Breast epithelium (tissue), 3 donors: Measurements from ENCODE around the gene TBX5.

Experiments used
- POLR2A ChIP-seq: fragments of 450-650 bp; IDR thresholded peaks from one replicate; pipeline ENCODE4 v1.6.1; 2016; ENCODE audit warnings: antibody characterized with exemption, mild to moderate bottlenecking, moderate library complexity
- POLR2AphosphoS5 ChIP-seq, 3 donors: sonication (generic); formaldehyde crosslinking; IDR thresholded peaks; one replicate each; pipeline ENCODE4 v1.6.1; 2017; ENCODE audit warnings: antibody characterized with exemption in 3 of 3

DNA sequence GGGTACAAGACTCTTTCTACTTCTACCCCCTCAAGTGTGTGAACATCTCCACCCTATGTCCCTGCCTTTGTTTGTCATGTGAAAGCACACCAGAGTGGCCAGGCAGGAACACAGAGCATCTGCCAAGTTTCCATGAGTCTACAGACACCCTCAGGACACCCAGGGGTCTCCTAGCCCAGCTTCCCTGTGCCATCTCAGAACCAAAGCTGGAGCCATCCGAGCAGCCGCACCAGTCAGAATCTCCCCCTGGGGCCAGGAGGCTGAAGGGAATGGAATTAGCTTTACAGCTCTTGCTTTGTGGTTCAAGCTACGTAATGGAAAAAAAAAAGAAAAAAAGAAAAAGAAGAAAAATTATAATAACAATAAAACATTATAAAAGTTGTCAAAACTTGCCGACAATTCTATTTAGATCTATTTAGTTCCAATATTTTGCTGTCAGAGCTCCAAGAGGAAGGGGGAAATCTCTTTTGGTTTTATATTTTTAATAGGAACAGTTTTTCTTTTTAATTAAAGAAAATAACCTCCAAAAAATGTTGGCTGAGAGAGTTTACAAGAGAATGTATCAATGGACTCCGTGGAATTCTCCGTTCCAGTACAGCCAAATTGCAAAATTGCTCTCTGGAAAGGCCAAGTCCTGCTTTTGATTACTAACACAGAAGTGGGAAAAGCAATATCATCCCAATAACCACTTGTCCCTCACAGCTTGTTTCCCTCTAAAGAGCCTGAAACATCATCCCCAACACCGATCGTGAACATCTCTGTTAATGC lies 37.1 kb downstream of the TBX5 start:
- TF ChIP-seq POLR2AphosphoS5 (IDR thresholded peaks at IDR 0.05) (no peak), POLR2A (no peak)
